Ramos (cell line): Measurements from ENCODE around the gene TFPI.

Experiments used
- in situ Hi-C: fragments of 300-500 bp; cut with MboI; formaldehyde crosslinking; loops from one replicate; pipeline ENCODE4 v1.14.3; 2022; ENCODE audit warnings: low sequenced_read_pairs; ENCODE audit not compliant: unreplicated experiment

The TFPI gene

GRCh38 chr2:187510419-187511355, 43.5 kb downstream of the TFPI start:
- in situ Hi-C loops = loop anchor here (25.0 kb wide), 1 partner anchor 327 kb away; no protein-coding TSS in a partner anchor

- in situ Hi-C loops = loop anchor here (25.0 kb wide), 1 partner anchor 327 kb away; no protein-coding TSS in a partner anchor
Measured at GRCh38 chr2:187509667-187510417, 44.4 kb downstream of the TFPI start.

- in situ Hi-C loops = loop anchor here (25.0 kb wide), 1 partner anchor 331 kb away; no protein-coding TSS in a partner anchor
Measured at GRCh38 chr2:187506416-187506815, 47.8 kb downstream of the TFPI start.

- in situ Hi-C loops = loop anchor here (25.0 kb wide), 1 partner anchor 332 kb away; no protein-coding TSS in a partner anchor
Measured at GRCh38 chr2:187505065-187505672, 49.1 kb downstream of the TFPI start.

GRCh38 chr2:187504312-187504921, 49.8 kb downstream of the TFPI start:
- in situ Hi-C loops = loop anchor here (25.0 kb wide), 1 partner anchor 333 kb away; no protein-coding TSS in a partner anchor

GRCh38 chr2:187503700-187504099, 50.5 kb downstream of the TFPI start:
- in situ Hi-C loops = loop anchor here (25.0 kb wide), 1 partner anchor 334 kb away; no protein-coding TSS in a partner anchor

- in situ Hi-C loops = loop anchor here (25.0 kb wide), 1 partner anchor 335 kb away; no protein-coding TSS in a partner anchor
Measured at GRCh38 chr2:187502467-187502866, 51.8 kb downstream of the TFPI start.

GRCh38 chr2:187500585-187501359, 53.5 kb downstream of the TFPI start:
- in situ Hi-C loops = loop anchor here (25.0 kb wide), 1 partner anchor 337 kb away; no protein-coding TSS in a partner anchor

GRCh38 chr2:187499941-187500532, 54.2 kb downstream of the TFPI start:
- in situ Hi-C loops = loop anchor here (25.0 kb wide), 1 partner anchor 337 kb away; no protein-coding TSS in a partner anchor

- in situ Hi-C loops = no loop called here
Measured at GRCh38 chr2:187497858-187498463, 56.3 kb downstream of the TFPI start.

- in situ Hi-C loops = no loop called here
Measured at GRCh38 chr2:187497140-187497539, 57.1 kb downstream of the TFPI start.

GRCh38 chr2:187495324-187495723, 58.9 kb downstream of the TFPI start:
- in situ Hi-C loops = no loop called here

GRCh38 chr2:187493877-187494568, 60.2 kb downstream of the TFPI start:
- in situ Hi-C loops = no loop called here

GRCh38 chr2:187493180-187493579, 61.1 kb downstream of the TFPI start:
- in situ Hi-C loops = no loop called here

- in situ Hi-C loops = no loop called here
Measured at GRCh38 chr2:187486241-187486640, 68.0 kb downstream of the TFPI start.

GRCh38 chr2:187485523-187485922, 68.7 kb downstream of the TFPI start:
- in situ Hi-C loops = no loop called here

GRCh38 chr2:187483537-187483936, 70.7 kb downstream of the TFPI start:
- in situ Hi-C loops = no loop called here

- in situ Hi-C loops = no loop called here
Measured at GRCh38 chr2:187482796-187483195, 71.4 kb downstream of the TFPI start.
